CD4-positive, alpha-beta T cell treated with Interleukin-15 for 4 hours (primary cell): ENCODE results near the gene MIEF1.
"Not testable (repeated sequence)": the region's sequence is repeated elsewhere in the genome, so short reads cannot be mapped to it uniquely, and the experiment has no call there.

Experiments used
- DNase-seq: peaks from one replicate; pipeline ENCODE4 v3.0.0-alpha.2; 2020; ENCODE audit warnings: low spot score

Gene MIEF1

DNA sequence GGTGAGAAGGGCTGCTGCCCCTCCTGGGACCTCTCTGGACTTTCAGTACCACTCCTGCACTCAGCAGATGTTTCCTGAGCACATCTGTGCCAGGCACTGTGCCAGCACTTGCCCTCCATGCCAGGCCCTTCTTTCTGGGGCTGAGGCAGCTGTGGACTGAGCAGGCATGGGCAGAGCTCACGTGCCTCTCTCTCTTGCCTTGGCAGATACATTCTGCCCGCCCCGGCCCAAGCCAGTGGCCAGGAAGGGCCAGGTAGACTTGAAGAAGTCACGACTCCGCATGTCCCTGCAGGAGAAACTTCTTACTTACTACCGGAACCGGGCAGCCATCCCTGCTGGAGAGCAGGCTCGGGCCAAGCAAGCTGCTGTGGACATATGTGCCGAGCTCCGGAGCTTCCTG is 9.9 kb downstream of the MIEF1 start:
- DNase-seq = no peak

DNA sequence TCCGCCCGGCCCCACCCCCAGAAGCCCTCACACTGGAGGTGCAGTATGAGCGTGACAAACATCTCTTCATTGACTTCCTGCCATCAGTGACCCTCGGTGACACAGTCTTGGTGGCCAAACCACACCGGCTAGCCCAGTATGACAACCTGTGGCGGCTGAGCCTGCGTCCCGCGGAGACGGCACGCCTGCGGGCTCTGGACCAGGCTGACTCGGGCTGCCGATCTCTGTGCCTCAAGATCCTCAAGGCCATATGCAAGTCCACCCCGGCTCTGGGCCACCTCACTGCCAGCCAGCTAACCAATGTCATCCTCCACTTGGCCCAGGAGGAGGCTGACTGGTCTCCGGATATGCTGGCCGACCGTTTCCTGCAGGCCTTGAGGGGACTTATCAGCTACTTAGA is 11.7 kb downstream of the MIEF1 start:
- no peak for DNase-seq

DNA sequence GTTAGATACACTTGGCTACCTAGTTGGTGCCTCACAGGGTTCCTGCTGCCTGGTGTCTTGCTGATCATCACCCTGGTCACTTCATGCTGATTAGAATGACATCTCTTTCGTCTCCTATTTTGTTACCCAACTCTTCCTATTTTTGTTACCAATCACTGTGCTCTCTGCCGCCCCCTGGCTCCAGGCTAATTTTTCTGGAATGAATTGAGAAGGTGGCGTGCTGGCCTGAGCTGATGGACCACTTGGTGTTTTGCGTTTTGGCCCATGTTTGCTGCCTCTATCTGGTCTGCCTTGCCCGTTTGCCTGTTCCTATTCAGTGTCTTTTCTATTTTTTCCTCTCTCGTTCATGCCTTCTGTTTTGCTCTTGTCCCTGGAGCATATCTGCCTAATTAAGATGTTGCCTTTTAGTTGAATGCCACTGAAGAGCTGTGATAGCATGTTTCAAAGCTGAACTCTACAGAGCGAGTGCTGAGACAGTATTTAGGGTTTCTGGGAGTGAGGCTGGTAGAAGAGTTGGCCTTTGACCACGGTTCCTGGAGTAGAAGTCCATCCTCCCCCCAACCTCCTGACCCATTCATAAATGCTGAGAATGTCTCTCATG is 12.4 kb downstream of the MIEF1 start:
- DNase-seq = peak; percentile 53

DNA sequence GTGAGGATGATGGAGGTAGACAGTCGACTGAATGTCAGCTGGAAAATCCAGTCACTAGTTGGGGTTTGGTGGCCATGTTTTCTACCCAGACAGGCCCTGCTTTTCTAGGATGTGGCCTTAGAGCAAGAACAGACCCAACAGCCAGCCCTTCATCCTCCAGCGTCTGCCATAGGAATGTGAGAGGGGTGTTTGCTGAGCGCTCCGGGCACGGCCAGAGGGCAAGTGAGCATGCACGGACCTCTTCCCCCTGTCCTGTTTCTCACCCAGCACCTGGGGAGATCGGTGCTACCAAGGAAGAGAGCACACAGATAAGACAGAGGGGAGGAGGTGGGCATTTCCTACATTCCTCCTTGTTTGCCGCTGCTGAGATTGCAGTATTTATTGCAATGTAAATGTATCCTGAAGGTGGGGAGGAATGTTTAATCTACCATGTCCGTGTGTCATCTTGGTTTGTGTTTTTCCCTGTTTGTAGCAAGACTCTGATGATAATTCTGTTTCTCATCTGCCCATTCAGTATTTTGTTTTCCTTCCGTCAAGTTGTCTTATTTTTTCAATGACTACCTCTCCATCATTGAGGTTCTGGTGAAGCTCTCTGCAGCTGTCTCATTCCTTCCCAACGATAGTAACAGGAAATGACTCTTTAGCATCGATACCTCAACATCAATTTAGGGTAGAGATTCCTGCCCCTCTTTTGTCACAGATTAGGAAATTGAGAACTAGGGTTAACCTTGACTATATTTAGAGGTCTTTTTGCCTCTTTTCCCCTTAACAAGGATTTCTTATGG is 13.4 kb downstream of the MIEF1 start:
- no peak for DNase-seq

DNA sequence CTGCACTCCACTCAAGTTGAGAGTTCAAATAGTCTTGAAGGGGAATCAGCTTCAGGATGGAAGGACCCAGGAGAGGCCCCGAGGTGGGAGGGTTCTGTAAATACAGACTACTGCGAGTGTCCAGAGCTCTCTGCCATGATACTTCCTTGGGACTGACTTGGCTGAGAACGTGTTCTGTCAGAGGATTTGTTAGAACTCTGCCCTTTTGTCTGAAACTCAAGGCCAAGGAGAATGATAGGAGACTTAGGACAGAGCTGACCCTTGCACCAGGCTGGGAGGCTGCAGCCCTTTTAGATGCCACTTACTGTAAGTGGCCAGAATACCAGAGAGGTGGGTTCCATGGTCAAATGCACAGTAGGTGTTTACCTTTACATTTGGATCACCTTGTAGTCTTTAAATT is 15.4 kb downstream of the MIEF1 start:
- DNase-seq = no peak

DNA sequence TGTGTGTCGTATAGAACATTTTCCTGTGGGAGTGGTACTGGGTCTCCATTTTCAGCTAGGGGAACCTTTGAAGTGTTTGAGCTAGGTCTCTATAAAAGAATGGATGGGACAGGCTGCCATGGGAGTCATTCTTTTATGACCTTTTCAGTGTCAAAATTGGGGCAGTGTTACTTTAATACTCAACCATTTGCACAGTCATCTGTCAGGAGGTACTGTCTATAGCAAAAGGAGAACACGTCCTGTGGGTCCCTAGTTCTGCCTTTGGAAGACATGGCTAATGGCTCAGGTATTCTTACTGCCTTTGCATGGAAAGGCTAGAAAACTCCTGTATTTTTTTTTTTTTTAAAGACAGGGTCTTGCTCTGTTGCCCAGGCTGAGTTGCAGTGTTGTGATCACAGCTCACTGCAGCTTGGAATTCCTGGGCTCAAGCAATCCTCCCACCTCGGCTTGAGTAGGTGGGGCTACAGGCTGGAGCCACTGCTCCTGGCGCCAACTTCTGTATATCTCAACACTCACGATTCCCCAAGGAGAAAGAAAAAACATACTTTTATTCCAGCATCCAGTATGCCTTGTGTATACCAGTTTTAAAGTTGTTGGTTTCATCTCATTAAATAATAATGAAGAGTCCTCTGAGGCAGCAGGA is 16.2 kb downstream of the MIEF1 start:
- no peak for DNase-seq

DNA sequence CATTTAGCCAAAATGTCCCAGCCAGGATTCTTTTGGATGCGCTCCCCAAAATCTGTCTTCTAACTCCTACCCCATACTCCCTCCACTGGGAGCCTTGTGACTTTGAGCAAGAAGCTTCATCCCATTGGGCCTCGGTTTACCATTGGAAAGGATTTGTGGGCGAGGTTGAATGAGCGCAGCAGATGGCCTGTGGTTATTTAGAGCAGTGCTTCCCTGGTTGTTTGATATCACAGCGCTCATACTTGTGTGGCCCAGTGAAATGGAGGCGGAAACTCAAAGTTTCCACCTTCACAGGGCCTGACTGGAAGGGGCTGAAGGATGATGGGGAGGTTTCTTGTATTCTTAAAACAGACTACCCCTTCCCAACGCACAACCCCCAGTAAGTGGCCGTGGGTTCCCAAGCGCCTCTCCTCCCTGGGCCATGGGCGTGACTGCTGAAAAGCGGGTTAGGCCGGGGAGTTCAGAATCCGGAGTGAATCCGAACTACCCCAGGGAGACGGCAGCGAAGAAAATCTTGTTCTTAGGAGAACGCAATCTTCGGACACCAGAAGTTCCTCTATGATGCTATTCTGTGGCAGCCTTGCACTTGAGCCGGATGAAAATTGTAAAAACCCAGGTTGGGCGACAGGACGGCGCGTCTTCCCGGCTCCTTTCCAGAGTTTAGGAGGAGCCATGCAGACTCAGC is 17.0 kb downstream of the MIEF1 start:
- DNase-seq = no peak

DNA sequence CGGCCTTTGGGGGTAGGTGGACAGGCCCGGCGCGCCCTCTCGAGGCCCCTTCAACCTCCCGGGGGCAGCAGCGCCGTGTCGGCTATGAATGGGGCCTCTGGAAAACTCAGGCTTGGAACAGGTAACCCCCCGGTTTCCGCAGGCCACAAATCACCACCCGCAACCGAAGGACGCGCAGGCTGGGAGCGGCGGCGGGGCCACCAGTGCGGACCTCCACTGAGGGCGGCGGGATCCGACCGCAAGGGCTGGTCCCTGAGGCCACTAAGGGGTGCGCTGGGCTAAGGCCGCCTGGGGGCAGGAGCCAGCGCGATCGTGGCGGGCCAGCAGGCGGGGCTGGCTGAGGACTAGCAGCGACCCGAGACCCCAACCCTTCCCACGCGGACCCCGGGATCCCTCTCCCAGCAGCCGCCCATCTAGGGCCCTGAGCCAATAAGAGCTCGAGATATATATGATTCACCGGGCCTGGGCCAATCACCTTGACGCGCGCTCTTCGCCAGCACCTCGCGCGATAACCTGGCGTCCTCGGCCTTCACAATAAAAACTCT is 17.7 kb downstream of the MIEF1 start:
- DNase-seq = peak; percentile 98

DNA sequence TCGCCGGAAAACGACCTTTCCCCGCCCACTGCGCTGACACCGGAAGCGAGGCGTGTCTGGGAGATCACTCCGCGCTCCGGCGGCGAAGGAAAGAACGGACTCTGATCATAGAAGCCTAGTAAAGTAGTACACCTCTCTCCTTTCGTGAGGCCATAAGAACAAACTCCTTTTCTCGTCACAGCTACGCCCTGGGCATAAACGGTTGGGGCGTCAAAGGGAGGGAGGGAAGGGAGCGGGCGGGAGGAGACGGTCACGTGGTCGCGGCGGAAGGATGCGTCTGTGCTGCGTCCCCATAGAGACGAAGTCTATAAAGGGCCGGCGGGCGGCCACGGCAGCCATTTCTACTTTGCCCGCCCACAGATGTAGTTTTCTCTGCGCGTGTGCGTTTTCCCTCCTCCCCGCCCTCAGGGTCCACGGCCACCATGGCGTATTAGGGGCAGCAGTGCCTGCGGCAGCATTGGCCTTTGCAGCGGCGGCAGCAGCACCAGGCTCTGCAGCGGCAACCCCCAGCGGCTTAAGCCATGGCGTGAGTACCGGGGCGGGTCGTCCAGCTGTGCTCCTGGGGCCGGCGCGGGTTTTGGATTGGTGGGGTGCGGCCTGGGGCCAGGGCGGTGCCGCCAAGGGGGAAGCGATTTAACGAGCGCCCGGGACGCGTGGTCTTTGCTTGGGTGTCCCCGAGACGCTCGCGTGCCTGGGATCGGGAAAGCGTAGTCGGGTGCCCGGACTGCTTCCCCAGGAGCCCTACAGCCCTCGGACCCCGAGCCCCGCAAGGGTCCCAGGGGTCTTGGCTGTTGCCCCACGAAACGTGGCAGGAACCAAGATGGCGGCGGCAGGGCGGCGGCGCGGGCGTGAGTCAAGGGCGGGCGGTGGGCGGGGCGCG is 18.4 kb downstream of the MIEF1 start, which contains the start of gene ATF4:
ATF4 (plus strand) TSS at position 337 of the 880 bp plus-strand sequence. CDS start 884 bp downstream, outside the sequence.
- peak; percentile 92 for DNase-seq

DNA sequence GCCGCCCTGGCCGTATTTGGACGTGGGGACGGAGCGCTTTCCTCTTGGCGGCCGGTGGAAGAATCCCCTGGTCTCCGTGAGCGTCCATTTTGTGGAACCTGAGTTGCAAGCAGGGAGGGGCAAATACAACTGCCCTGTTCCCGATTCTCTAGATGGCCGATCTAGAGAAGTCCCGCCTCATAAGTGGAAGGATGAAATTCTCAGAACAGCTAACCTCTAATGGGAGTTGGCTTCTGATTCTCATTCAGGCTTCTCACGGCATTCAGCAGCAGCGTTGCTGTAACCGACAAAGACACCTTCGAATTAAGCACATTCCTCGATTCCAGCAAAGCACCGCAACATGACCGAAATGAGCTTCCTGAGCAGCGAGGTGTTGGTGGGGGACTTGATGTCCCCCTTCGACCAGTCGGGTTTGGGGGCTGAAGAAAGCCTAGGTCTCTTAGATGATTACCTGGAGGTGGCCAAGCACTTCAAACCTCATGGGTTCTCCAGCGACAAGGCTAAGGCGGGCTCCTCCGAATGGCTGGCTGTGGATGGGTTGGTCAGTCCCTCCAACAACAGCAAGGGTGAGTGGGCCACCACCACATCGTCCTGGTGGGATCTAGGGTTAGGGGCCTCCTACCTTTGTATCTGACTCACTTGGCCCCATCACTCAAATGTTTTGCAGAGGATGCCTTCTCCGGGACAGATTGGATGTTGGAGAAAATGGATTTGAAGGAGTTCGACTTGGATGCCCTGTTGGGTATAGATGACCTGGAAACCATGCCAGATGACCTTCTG is 19.2 kb downstream of the MIEF1 start:
- DNase-seq = peak; percentile 69

DNA sequence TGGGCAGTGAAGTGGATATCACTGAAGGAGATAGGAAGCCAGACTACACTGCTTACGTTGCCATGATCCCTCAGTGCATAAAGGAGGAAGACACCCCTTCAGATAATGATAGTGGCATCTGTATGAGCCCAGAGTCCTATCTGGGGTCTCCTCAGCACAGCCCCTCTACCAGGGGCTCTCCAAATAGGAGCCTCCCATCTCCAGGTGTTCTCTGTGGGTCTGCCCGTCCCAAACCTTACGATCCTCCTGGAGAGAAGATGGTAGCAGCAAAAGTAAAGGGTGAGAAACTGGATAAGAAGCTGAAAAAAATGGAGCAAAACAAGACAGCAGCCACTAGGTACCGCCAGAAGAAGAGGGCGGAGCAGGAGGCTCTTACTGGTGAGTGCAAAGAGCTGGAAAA is 20.0 kb downstream of the MIEF1 start:
- not testable (repeated sequence) for DNase-seq

DNA sequence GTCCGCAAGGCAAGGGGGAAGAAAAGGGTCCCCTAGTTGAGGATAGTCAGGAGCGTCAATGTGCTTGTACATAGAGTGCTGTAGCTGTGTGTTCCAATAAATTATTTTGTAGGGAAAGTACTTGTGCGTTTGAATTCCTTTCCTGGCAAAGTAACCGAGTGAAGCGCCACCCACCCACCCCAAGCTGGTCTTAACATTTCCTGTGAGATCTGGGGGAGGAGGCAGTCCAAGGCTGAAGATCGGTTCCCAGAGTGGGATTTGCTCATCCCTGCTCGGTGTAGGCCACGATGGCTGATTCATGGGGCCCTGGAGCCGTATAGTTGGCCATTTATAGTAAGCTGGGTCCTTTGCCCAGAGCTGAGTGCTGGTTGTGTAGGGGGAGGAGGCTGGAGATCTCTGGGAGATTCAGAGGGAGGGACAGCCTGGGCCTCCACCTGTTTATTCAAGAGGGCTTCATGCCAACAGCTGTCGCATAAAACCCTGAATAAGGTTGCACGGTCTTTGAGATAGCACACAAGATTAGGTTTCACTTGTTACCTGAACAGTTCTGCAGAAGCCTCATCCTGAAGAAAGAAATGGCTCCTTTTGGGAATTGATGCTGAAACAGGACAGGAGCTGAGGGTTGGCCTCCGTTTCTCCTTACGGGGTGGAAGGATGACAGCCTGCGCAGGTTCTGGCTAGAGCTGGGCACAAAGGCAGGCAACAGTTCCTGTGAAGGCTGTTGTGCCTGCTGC is 20.6 kb downstream of the MIEF1 start:
- no peak for DNase-seq

DNA sequence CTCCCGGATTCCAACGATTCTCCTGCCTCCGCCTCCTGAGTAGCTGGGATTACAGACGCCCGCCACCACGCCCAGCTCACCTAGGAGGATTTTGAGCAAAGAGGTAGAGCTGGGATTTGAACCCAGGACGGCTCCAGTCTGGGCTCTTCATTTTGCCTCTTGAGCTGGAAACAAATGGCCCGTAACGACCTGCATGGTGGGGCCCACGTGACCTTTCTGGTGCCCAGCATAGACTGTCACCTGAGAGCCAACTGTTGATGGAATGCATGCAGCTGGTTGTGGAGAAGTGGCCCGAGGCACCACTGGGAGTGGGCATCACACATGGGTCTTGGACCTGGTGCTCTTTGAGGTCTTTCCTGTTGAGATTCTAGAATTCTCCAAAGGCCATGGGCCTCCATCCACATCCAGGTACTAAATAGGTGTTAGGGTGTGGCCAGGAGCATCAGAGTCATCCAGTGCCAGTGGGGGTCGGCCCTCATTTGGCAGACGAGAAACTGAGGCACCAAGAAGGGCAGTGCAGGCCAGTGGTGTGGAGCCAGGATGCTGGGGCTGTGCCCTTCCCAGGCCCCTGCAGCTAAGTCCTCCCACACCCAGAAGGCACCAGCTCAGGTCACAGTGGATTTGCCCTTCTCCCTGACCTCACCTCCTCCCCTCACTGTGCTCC is 22.1 kb downstream of the MIEF1 start:
- no peak for DNase-seq

DNA sequence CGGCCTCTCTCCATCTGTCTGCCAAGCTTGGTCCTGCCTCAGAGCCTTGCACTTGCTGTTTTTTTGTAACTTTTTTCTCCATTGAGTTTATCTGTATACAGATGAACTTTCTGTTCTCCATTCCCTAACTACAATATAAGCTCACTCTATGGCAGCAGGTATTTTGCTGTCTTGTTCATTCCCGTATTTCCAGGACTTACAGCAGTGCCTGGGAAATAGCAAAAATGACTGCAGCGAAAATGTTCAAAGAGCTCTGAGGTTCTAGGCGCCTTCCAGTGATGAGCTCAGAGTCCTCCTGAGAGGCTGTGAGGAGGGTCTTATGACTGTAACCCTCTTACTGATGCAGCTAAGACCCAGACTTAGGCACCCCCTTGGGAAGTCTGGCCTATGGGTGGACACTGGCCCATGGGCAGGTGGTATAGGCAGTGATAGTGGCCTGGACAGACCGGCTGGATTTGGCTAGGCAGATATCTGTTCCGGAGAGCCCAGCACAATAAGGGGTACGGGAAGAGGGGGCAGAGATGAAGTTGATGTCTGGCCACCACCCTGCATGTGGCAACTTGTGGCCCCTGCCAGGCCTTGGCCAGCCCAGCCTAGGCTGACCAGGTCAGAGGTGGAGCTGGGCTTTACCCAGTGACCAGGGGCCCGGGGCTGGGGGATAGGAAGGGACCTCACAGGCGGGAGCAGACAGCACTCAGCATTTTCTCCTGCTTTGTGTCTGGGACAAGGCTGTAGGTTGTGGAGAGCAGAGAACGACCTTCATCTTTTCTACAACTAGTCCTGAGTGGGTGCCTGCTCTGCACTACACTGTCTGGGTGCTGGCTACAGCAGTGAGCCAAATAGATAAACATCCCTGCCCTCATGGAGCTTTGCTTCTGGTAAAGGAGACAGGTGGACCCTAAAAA is 22.9 kb downstream of the MIEF1 start:
- no peak for DNase-seq

DNA sequence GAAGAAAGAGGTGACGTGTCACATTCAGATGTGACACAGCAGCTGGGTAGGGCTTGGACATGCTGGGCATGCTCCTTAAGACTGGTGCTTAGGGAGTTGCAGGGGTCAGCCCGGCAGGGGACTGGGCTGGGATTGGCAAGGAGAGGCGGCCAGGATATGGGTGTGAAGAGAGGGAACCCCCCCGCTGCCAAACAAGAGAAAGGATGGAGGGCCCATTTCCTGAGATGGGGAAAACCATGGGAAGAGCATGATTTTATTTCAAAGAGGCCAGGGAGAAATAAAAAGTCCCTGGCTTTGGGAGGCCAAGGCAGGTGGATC is 23.5 kb downstream of the MIEF1 start:
- no peak for DNase-seq

DNA sequence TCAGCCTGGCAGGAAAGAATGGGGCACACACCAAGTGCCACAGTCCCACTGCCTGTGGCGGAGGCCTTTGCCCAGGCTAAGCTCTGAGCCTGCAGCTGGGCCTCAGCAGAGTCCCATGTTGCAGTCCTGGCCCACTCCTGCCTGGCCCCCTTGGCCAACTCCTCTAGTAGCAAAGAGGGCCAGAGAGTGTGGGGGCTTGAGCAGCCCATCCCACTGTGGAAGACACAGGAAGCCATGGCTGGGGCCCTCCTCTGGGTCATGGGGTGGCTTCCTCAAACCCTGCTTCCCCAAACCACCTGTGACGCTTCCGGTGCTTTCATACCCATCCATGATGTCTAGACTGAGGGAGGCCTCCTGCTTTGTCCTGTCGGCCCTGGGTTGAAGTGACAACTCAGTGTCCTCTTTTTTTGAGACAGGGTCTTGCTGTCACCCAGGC is 24.7 kb downstream of the MIEF1 start:
- DNase-seq = no peak

DNA sequence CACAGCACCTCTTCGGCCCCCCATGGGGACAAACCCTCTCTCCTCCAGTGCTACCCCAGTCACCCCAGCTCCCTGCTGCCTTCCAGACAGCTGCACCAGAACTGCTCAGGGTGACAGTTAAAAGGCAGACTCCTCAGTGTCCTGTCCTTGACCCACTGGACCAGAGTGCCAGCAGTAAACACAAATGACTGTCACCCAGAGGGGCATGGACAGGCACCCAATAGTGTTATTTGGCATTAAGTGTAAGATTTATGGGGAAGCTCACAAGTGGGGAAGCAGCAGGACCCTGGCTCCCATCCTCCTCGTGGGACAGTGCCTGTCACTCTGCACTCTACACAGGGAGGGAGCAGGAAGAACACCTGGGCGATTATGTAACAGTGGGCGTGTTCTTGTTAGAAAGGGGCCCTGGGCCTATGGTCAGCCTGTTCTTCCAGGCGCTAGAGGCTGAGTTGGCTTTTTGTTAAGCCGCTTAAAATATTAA is 25.4 kb downstream of the MIEF1 start:
- no peak for DNase-seq

DNA sequence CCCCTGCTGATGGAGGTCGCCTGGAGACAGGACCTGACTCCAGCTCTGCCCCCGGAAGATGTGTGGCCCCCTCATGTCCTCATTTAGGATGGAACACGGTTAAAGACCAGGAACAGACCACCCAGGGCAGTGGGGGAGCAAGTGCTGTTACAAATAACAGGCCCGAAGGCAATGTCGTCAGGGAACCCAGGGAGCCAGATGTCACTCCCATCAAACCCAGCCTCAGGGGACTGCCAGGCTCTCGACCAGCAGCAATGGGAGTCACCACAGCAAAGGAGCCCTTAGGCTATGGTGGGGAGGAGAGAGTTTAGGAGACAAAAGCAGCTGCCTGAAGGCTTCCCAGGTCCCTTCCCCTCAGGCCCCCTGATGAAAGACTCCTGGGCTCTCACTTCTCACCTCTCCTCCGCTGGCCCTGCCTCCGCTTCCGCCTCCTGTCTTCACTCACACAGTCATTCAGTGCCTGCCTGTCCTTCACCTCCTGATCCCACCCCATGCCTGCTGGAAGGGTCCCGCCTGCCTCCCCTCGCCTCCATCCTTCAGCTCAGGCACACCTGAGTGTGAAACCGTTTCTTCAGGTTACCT is 26.1 kb downstream of the MIEF1 start:
- DNase-seq = no peak
